ENCODE data around the gene NPTX1.
A peak's percentile ranks its signal among the peaks of the same experiment; 100 is the strongest.

NPTX1 gene

GRCh38 chr17:80426671-80427326 is 49.6 kb downstream of the NPTX1 start:
- DNase-seq (ENCODE audit: low spot score): peak; percentile 91

- no peak for DNase-seq (ENCODE audit: low spot score)
Observed at GRCh38 chr17:80425835-80426426, 50.5 kb downstream of the NPTX1 start.

GRCh38 chr17:80424878-80425765 is 51.3 kb downstream of the NPTX1 start:
- DNase-seq (ENCODE audit: low spot score): no peak

GRCh38 chr17:80424261-80424660 is 52.1 kb downstream of the NPTX1 start:
- no peak for DNase-seq (ENCODE audit: low spot score)

- no peak for DNase-seq (ENCODE audit: low spot score)
Observed at GRCh38 chr17:80423536-80424225, 52.7 kb downstream of the NPTX1 start.

- no peak for DNase-seq (ENCODE audit: low spot score)
Observed at GRCh38 chr17:80422981-80423380, 53.4 kb downstream of the NPTX1 start.

GRCh38 chr17:80422276-80422675 is 54.1 kb downstream of the NPTX1 start:
- no peak for DNase-seq (ENCODE audit: low spot score)

- DNase-seq (ENCODE audit: low spot score): no peak
Observed at GRCh38 chr17:80421381-80422090, 54.9 kb downstream of the NPTX1 start.

- no peak for DNase-seq (ENCODE audit: low spot score)
Observed at GRCh38 chr17:80419255-80419654, 57.2 kb downstream of the NPTX1 start.

GRCh38 chr17:80418589-80418988 is 57.8 kb downstream of the NPTX1 start:
- DNase-seq (ENCODE audit: low spot score): no peak
